ENCODE measurements around the gene MARVELD1.

The MARVELD1 gene

DNA sequence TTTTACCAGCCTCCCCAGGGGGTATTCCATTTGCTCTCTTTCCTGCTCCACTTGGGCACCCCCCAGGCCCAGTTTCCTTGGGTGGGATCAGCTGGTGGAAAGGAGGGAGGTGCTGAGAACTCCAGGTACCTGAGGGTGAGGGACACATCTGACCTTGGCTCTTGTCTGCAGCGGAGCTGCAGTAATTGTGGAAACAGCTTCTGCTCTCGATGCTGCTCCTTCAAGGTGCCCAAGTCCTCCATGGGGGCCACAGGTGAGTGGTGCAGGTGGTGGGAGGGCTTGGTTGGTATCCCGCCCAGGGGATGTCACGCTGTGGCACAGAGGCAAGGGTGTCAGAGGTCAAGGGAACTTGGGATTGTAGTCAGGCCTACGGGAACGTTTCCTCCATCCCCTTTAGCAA is 43.9 kb downstream of the MARVELD1 start:
- WGBS, 2 experiments = 93 to 98% methylated on average over 6 of the region's 6 CpGs
- Histone ChIP-seq H3K4me3 (ENCODE audit: insufficient read depth, low read depth, low read length) (no peak overlapping the region), H3K27me3 (ENCODE audit: control insufficient read depth, insufficient read depth, low read length, poor library complexity, severe bottlenecking) (no peaks in the 10 kb centered on the region), H3K36me3 (ENCODE audit: control insufficient read depth, insufficient read depth, low read length) (peaks cover 4% of the 10 kb centered on the region), H3K27ac (ENCODE audit: insufficient read depth, low read depth, low read length, poor library complexity, severe bottlenecking) (no peak overlapping the region), H3K4me1 (ENCODE audit: control insufficient read depth, insufficient read depth, low read length) (peaks cover 3% of the 10 kb centered on the region), H3K9me3 (ENCODE audit: control insufficient read depth, low read length) (no peaks in the 10 kb centered on the region)

DNA sequence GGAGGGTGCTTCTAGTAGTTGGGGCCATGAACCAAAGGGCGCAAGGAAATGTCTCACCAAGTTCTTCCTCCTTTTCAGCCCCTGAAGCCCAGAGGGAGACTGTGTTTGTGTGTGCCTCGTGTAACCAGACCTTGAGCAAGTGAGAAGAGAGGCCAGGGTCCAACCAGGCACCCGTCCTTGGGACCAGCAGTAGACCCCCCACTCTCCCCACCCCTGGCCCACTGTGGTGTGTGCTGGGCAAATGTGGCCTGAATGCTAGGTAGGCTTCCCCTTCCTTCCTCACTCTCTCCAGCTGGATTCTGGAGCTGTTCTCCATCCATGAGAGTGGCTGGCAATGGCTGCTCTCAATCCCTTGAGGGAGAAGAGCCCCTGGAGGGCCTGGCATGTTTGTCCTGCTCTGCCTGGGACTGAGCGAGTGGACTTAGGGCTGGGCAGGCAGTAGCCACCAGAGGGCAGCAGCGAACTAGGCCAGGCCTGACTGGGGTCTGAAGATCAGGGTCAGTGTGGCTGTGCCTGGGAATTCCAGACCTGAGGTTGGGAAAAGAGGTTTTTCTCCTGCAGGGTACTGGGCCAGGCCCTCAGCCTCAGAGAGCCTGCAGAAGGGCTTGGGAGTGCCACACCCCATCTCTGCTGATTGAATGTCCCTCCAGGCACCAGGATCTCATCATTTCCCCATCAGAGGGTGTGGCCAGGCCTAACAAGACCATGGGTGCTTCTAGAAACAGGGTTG is 45.8 kb downstream of the MARVELD1 start:
- H3K4me3 ChIP-seq (ENCODE audit: insufficient read depth, low read depth, low read length) = no peak overlapping the region
- H3K36me3 ChIP-seq (ENCODE audit: control insufficient read depth, insufficient read depth, low read length) = peaks cover 4% of the 10 kb centered on the region
- peaks cover 14% of the 10 kb centered on the region for H3K4me1 ChIP-seq (ENCODE audit: control insufficient read depth, insufficient read depth, low read length)
- H3K9me3 ChIP-seq (ENCODE audit: control insufficient read depth, low read length) = no peaks in the 10 kb centered on the region
- no peak overlapping the region for H3K27ac ChIP-seq (ENCODE audit: insufficient read depth, low read depth, low read length, poor library complexity, severe bottlenecking)
- WGBS, 2 experiments = 56 to 58% methylated on average over 5 of the region's 5 CpGs
- no peaks in the 10 kb centered on the region for H3K27me3 ChIP-seq (ENCODE audit: control insufficient read depth, insufficient read depth, low read length, poor library complexity, severe bottlenecking)

DNA sequence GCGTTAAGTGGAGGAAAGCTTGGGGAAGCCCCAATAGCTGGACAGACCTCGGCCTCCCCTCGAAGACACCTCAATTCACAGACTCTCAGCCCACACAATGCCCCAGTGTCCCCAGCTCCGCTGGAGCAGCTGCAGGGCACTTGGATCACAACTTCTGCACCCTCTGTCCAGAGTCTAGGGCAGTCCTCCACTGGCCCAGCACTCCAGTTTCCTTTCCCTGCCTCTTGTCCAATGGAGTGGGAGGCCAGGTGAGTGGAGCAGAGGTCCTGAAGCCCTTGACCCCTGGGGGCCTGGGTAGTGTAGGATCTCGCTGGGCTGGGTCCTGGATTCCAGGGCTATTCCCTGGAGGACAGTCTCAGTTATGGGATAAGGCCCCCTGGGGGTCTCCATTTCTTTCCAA is 46.4 kb downstream of the MARVELD1 start:
- no peaks in the 10 kb centered on the region for H3K9me3 ChIP-seq (ENCODE audit: control insufficient read depth, low read length)
- H3K27me3 ChIP-seq (ENCODE audit: control insufficient read depth, insufficient read depth, low read length, poor library complexity, severe bottlenecking) = no peaks in the 10 kb centered on the region
- 87 to 89% methylated on average over 5 of the region's 5 CpGs for WGBS, 2 experiments
- no peak overlapping the region for H3K4me3 ChIP-seq (ENCODE audit: insufficient read depth, low read depth, low read length)
- peaks cover 4% of the 10 kb centered on the region for H3K36me3 ChIP-seq (ENCODE audit: control insufficient read depth, insufficient read depth, low read length)
- peaks cover 14% of the 10 kb centered on the region for H3K4me1 ChIP-seq (ENCODE audit: control insufficient read depth, insufficient read depth, low read length)
- H3K27ac ChIP-seq (ENCODE audit: insufficient read depth, low read depth, low read length, poor library complexity, severe bottlenecking) = no peak overlapping the region

DNA sequence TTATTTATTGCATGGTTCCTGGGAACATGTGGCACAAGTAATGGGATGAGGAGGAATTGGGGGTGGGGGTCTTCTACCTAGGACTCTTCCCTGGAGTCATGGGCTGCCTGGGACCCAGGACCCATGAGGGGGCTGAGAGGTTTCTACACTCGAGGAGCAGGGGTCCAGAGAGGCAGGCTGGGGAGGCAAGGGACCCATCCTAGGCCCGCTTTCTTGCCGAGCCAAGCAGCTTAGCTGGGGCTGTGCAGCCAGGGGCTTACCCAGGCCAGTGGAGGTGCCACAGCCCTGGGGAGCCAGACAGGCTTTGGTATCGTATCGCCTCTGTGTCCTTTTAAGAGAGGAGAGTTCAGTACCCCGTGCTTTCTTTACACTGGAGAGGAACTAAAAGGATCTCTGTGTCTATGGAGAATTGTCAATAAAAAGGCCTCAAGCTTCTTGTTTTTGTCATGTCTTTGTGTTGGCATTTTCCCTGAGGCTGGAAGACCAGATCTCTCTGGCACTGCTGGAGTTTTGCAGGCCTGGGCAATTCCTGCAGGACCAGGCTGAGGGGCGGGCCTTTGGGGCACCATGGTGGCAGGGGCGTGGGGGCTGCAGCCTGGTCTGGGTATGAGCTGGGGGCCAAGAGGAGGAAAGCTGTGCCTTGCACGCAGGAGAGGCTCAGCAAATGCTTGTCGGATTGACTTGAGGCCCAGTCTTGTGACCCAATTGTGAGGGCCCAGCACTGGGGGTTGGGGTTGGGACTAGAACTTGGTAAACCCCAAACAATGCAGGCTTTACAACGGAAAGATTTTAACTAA is 47.1 kb downstream of the MARVELD1 start:
- 84 to 90% methylated on average over 11 of the region's 11 CpGs for WGBS, 2 experiments
- Histone ChIP-seq H3K4me1 (ENCODE audit: control insufficient read depth, insufficient read depth, low read length) (peaks cover 14% of the 10 kb centered on the region), H3K27me3 (ENCODE audit: control insufficient read depth, insufficient read depth, low read length, poor library complexity, severe bottlenecking) (no peaks in the 10 kb centered on the region), H3K9me3 (ENCODE audit: control insufficient read depth, low read length) (no peaks in the 10 kb centered on the region), H3K27ac (ENCODE audit: insufficient read depth, low read depth, low read length, poor library complexity, severe bottlenecking) (no peak overlapping the region), H3K4me3 (ENCODE audit: insufficient read depth, low read depth, low read length) (no peak overlapping the region), H3K36me3 (ENCODE audit: control insufficient read depth, insufficient read depth, low read length) (no peaks in the 10 kb centered on the region)

DNA sequence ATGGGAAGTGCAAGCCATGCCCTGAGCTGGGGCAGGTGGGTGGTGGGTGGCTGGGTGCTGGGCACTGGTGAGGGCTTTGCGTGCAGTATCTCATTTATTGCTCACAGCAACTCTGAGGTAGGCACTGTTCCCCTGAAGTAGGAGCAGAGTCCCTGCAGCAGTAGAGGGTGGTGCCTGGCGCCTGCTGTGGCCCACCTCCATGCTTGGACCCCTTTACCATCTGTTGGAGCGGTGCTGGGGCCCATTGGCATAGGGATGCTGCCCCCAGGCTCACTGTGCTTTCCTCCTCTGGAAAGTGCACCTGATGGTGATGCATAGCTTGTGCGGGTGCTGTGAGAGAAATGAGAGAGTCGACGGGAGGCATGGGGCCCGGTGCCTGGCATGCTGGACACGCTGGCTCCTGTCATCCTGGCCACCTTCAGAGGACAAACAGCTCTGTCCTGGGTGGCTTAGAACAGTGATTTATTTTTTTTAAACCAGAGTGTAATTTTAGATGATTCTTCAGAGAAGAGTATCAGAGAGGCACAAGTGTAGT is 47.9 kb downstream of the MARVELD1 start:
- H3K4me3 ChIP-seq (ENCODE audit: insufficient read depth, low read depth, low read length) = no peak overlapping the region
- peaks cover 14% of the 10 kb centered on the region for H3K4me1 ChIP-seq (ENCODE audit: control insufficient read depth, insufficient read depth, low read length)
- H3K9me3 ChIP-seq (ENCODE audit: control insufficient read depth, low read length) = no peaks in the 10 kb centered on the region
- H3K27me3 ChIP-seq (ENCODE audit: control insufficient read depth, insufficient read depth, low read length, poor library complexity, severe bottlenecking) = no peaks in the 10 kb centered on the region
- no peak overlapping the region for H3K27ac ChIP-seq (ENCODE audit: insufficient read depth, low read depth, low read length, poor library complexity, severe bottlenecking)
- 96 to 98% methylated on average over 8 of the region's 8 CpGs for WGBS, 2 experiments
- no peaks in the 10 kb centered on the region for H3K36me3 ChIP-seq (ENCODE audit: control insufficient read depth, insufficient read depth, low read length)

DNA sequence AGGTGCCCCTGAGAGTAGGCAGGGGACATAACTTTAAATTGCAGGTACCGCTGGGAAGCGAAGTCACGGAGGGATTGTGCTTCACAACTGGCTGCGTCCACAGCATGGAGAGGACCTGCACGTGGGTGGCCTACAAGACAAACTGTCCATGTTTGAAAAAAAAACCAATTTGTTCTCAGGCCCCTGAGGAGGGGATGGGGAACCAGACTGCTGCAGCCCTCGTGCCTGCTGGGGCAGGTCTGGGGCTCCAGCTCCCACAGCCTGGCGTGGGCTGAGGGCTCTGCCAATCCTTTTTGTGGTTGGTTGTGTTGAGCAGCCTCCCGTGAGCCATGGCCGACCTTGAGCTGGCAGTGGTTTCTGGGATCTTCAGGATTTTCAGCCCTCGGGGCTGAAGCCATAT is 48.5 kb downstream of the MARVELD1 start:
- 94 to 96% methylated on average over 10 of the region's 10 CpGs for WGBS, 2 experiments
- no peaks in the 10 kb centered on the region for H3K36me3 ChIP-seq (ENCODE audit: control insufficient read depth, insufficient read depth, low read length)

DNA sequence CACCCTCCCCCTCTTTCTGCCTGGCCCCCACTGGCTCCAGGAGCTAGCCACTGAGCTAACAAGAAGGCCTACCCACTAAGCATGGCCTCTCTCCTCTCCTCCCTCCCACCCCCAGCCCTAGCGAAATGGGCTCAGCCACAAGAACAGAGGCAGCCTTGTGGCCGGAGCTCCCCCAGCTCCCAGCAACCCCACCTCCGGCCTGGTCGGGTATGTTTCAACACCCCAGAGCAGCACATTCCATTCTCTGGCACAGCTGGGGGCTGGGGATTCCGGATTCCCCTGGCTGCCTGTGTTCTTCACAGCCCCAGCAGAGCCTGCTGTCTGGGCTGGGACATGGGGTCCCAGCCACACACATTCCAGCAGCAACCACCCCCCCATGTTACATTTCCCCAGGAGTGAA is 49.3 kb downstream of the MARVELD1 start:
- no peaks in the 10 kb centered on the region for H3K9me3 ChIP-seq (ENCODE audit: control insufficient read depth, low read length)
- peaks cover 14% of the 10 kb centered on the region for H3K4me1 ChIP-seq (ENCODE audit: control insufficient read depth, insufficient read depth, low read length)
- WGBS, 2 experiments = 11 to 13% methylated on average over 5 of the region's 5 CpGs
- no peak overlapping the region for H3K4me3 ChIP-seq (ENCODE audit: insufficient read depth, low read depth, low read length)
- no peaks in the 10 kb centered on the region for H3K27me3 ChIP-seq (ENCODE audit: control insufficient read depth, insufficient read depth, low read length, poor library complexity, severe bottlenecking)
- H3K36me3 ChIP-seq (ENCODE audit: control insufficient read depth, insufficient read depth, low read length) = no peaks in the 10 kb centered on the region
- H3K27ac ChIP-seq (ENCODE audit: insufficient read depth, low read depth, low read length, poor library complexity, severe bottlenecking) = peak overlapping the region; percentile 50

More for the DNA sequence above, 48.5 kb downstream of the MARVELD1 start:
- H3K27ac ChIP-seq (ENCODE audit: insufficient read depth, low read depth, low read length, poor library complexity, severe bottlenecking) = no peak overlapping the region
- no peaks in the 10 kb centered on the region for H3K9me3 ChIP-seq (ENCODE audit: control insufficient read depth, low read length)
- no peak overlapping the region for H3K4me3 ChIP-seq (ENCODE audit: insufficient read depth, low read depth, low read length)
- peaks cover 14% of the 10 kb centered on the region for H3K4me1 ChIP-seq (ENCODE audit: control insufficient read depth, insufficient read depth, low read length)
- no peaks in the 10 kb centered on the region for H3K27me3 ChIP-seq (ENCODE audit: control insufficient read depth, insufficient read depth, low read length, poor library complexity, severe bottlenecking)

DNA sequence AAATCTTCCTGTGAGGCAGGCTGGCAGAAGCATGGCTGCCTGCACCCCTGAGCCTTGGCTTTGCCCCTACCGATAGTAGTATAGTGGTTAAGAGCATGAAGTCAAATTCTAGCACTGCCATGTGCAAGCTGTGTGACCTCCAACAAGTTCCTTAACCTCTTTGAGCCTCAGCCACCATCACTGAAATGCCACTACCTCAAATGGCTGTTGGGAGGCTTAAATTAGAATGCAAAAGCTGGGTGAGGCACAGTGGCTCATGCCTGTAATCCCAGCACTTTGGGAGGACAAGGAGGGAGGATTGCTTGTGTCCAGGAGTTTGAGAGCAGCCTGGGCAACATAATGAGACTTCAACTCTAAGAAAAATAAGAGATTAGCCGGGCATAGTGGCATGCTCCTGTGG is 49.9 kb downstream of the MARVELD1 start:
- 88 to 95% methylated on average over 2 of the region's 2 CpGs for WGBS, 2 experiments
- Histone ChIP-seq H3K27ac (ENCODE audit: insufficient read depth, low read depth, low read length, poor library complexity, severe bottlenecking) (peak overlapping the region; percentile 50), H3K4me3 (ENCODE audit: insufficient read depth, low read depth, low read length) (no peak overlapping the region), H3K9me3 (ENCODE audit: control insufficient read depth, low read length) (no peaks in the 10 kb centered on the region), H3K36me3 (ENCODE audit: control insufficient read depth, insufficient read depth, low read length) (no peaks in the 10 kb centered on the region), H3K4me1 (ENCODE audit: control insufficient read depth, insufficient read depth, low read length) (peaks cover 14% of the 10 kb centered on the region), H3K27me3 (ENCODE audit: control insufficient read depth, insufficient read depth, low read length, poor library complexity, severe bottlenecking) (no peaks in the 10 kb centered on the region)

DNA sequence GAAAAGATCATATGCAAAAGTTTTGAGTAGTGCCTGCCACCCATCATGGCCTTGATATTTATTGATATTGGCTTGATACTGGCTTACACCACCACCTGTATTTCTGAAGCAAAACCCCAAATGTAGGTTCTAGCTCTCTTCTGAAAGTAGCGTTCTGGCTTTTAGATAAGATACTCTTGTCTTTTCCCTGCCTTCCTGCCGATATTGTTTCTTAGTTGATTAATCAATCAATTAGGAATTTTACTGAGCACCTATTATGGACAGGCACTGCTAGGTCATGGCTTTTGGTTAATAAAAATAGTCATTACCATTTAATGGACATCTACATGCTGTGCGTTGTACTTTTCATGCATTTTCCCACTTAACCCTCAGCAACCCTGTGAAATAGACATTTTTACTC is 50.4 kb downstream of the MARVELD1 start:
- H3K4me1 ChIP-seq (ENCODE audit: control insufficient read depth, insufficient read depth, low read length) = peaks cover 14% of the 10 kb centered on the region
- no peaks in the 10 kb centered on the region for H3K9me3 ChIP-seq (ENCODE audit: control insufficient read depth, low read length)
- peaks cover 1% of the 10 kb centered on the region for H3K27me3 ChIP-seq (ENCODE audit: control insufficient read depth, insufficient read depth, low read length, poor library complexity, severe bottlenecking)
- H3K27ac ChIP-seq (ENCODE audit: insufficient read depth, low read depth, low read length, poor library complexity, severe bottlenecking) = no peak overlapping the region
- no peaks in the 10 kb centered on the region for H3K36me3 ChIP-seq (ENCODE audit: control insufficient read depth, insufficient read depth, low read length)
- 86 to 97% methylated on average over 3 of the region's 3 CpGs for WGBS, 2 experiments
- H3K4me3 ChIP-seq (ENCODE audit: insufficient read depth, low read depth, low read length) = no peak overlapping the region

DNA sequence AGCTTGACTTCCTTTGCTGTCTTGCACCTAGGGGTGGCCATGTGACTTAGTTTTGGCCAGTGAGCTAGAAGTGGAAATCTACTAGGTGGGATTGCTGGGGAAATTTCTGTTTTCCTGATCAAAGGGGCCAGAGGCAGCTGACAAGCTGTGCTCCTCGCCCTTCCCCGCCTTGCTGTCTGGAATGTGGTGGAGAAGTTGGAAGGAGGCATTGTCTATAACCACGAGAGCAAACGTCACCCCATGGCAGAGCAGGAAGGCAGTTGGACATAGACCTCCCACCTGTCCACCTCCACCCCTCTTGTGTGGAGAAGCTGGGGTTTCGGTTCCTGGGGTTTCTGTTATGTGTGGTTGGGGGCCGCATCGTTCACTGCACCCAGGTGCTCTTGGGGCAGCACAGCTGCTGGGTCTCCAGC is 51.0 kb downstream of the MARVELD1 start:
- Histone ChIP-seq H3K27me3 (ENCODE audit: control insufficient read depth, insufficient read depth, low read length, poor library complexity, severe bottlenecking) (peaks cover 7% of the 10 kb centered on the region), H3K4me1 (ENCODE audit: control insufficient read depth, insufficient read depth, low read length) (peaks cover 14% of the 10 kb centered on the region), H3K27ac (ENCODE audit: insufficient read depth, low read depth, low read length, poor library complexity, severe bottlenecking) (no peak overlapping the region), H3K9me3 (ENCODE audit: control insufficient read depth, low read length) (no peaks in the 10 kb centered on the region), H3K36me3 (ENCODE audit: control insufficient read depth, insufficient read depth, low read length) (no peaks in the 10 kb centered on the region), H3K4me3 (ENCODE audit: insufficient read depth, low read depth, low read length) (no peak overlapping the region)
- WGBS, 2 experiments = 84 to 85% methylated on average over 7 of the region's 7 CpGs

Measured in ectodermal cell (in vitro differentiated cells).